WTC11 (cell line): ENCODE measurements around the gene HOXA9. TPM values are rescaled to one million over a fixed set of nuclear protein-coding genes. Genes with fewer than 3 reads are reported as not detected.

Experiments
- ATAC-seq: fragments of 200-7000 bp; cut with Tn5 transposase; 2 replicates; pipeline ENCODE4 v1.10.0; 2021; ENCODE audit warnings: mild to moderate bottlenecking, moderate library complexity
- CTCF ChIA-PET: fragments of 300-600 bp; sonication (Branson Sonifier 250); formaldehyde crosslinking; loops from one replicate; lab custom pipeline; 2021; ENCODE audit warnings: antibody characterized with exemption; lab: Charles Lee
- POLR2A ChIA-PET: fragments of 350-600 bp; sonication (Branson Sonifier 250); formaldehyde crosslinking; loops from one replicate; lab custom pipeline; 2021; ENCODE audit warnings: antibody characterized with exemption; lab: Charles Lee
- DNase-seq: peaks from one replicate; pipeline ENCODE4 v3.0.0; 2021; ENCODE audit warnings: low spot score
- H3K27ac Mint-ChIP-seq: 2 replicates; pipeline ENCODE4 v1.8.0; 2021; ENCODE audit warnings: mixed read lengths
- H3K27me3 Mint-ChIP-seq: 2 replicates; pipeline ENCODE4 v1.8.0; 2021; ENCODE audit warnings: low read depth, mild to moderate bottlenecking, moderate library complexity, mixed read lengths
- H3K36me3 Mint-ChIP-seq: 2 replicates; pipeline ENCODE4 v1.8.0; 2021; ENCODE audit warnings: mixed read lengths
- H3K4me1 Mint-ChIP-seq: 2 replicates; pipeline ENCODE4 v1.8.0; 2022; ENCODE audit warnings: mixed read lengths
- H3K4me3 Mint-ChIP-seq: 2 replicates; pipeline ENCODE4 v1.8.0; 2021; ENCODE audit warnings: mild to moderate bottlenecking, moderate library complexity, mixed read lengths
- H3K9me3 Mint-ChIP-seq: 2 replicates; pipeline ENCODE4 v1.8.0; 2021; ENCODE audit warnings: mixed read lengths
- CREB1 ChIP-seq: sonication (generic); formaldehyde crosslinking; IDR thresholded peaks from 2 replicates; pipeline ENCODE4 v1.8.0; 2023; ENCODE audit warnings: mild to moderate bottlenecking, missing genetic modification reagents
- ELF4 ChIP-seq: sonication (generic); formaldehyde crosslinking; IDR thresholded peaks from 2 replicates; pipeline ENCODE4 v1.8.1; 2022; ENCODE audit warnings: low read depth, mild to moderate bottlenecking, moderate library complexity, missing genetic modification reagents
- FOXP1 ChIP-seq: sonication (generic); formaldehyde crosslinking; IDR thresholded peaks from 2 replicates; pipeline ENCODE4 v1.8.0; 2022; ENCODE audit warnings: missing genetic modification reagents, mild to moderate bottlenecking, moderate library complexity, borderline replicate concordance
- GABPB1 ChIP-seq: sonication (generic); formaldehyde crosslinking; IDR thresholded peaks from 2 replicates; pipeline ENCODE4 v1.8.1; 2023; ENCODE audit warnings: mild to moderate bottlenecking, missing genetic modification reagents
- GRHL2 ChIP-seq: fragments of 250-450 bp; sonication (Bioruptor Pico); IDR thresholded peaks from 2 replicates; pipeline ENCODE4 v1.8.0; 2022; ENCODE audit warnings: mild to moderate bottlenecking, moderate library complexity; ENCODE audit not compliant: insufficient replicate concordance, severe bottlenecking
- HMGA2 ChIP-seq: fragments of 250-450 bp; sonication (Bioruptor Pico); IDR thresholded peaks from 2 replicates; pipeline ENCODE4 v1.4.0; 2021; ENCODE audit warnings: mild to moderate bottlenecking, moderate library complexity
- MAX ChIP-seq: sonication (generic); formaldehyde crosslinking; IDR thresholded peaks from 2 replicates; pipeline ENCODE4 v1.8.0; 2022; ENCODE audit warnings: mild to moderate bottlenecking, missing genetic modification reagents
- MXD4 ChIP-seq: fragments of 250-450 bp; sonication (Bioruptor Pico); IDR thresholded peaks from 2 replicates; pipeline ENCODE4 v1.8.0; 2021; ENCODE audit warnings: mild to moderate bottlenecking, moderate library complexity, borderline replicate concordance
- NFYB ChIP-seq: sonication (generic); formaldehyde crosslinking; conservative IDR thresholded peaks from 2 replicates; pipeline ENCODE4 v1.8.0; 2022; ENCODE audit warnings: low read depth, missing genetic modification reagents
- SP1 ChIP-seq: sonication (generic); formaldehyde crosslinking; conservative IDR thresholded peaks from 2 replicates; pipeline ENCODE4 v1.8.1; 2022; ENCODE audit warnings: missing genetic modification reagents
- USF1 ChIP-seq: sonication (generic); formaldehyde crosslinking; IDR thresholded peaks from 2 replicates; pipeline ENCODE4 v1.8.0; 2022; ENCODE audit warnings: mild to moderate bottlenecking, missing genetic modification reagents
- ZNF219 ChIP-seq: sonication (generic); formaldehyde crosslinking; IDR thresholded peaks from 2 replicates; pipeline ENCODE4 v1.8.0; 2023; ENCODE audit warnings: missing genetic modification reagents, mild to moderate bottlenecking, borderline replicate concordance
- total RNA-seq: library from RNA; stranded (reverse); gene quantifications from 3 replicates; pipeline ENCODE4 v1.2.3, GENCODE V29; 2021
- TF ChIP-seq, protein P1 (sequence below): sonication (generic); formaldehyde crosslinking; IDR thresholded peaks from 2 replicates; pipeline ENCODE4 v1.8.0; 2022; ENCODE audit warnings: mild to moderate bottlenecking, missing genetic modification reagents
- TF ChIP-seq, protein P2 (sequence below): sonication (generic); formaldehyde crosslinking; IDR thresholded peaks from 2 replicates; pipeline ENCODE4 v1.8.1; 2023; ENCODE audit warnings: mild to moderate bottlenecking, missing genetic modification reagents, moderate library complexity
- TF ChIP-seq, protein P3 (sequence below): sonication (generic); formaldehyde crosslinking; IDR thresholded peaks from 2 replicates; pipeline ENCODE4 v1.8.0; 2023; ENCODE audit warnings: missing genetic modification reagents, mild to moderate bottlenecking, borderline replicate concordance
- TF ChIP-seq, protein P4 (sequence below): sonication (generic); formaldehyde crosslinking; IDR thresholded peaks from 2 replicates; pipeline ENCODE4 v1.8.0; 2023; ENCODE audit warnings: mild to moderate bottlenecking, missing genetic modification reagents
- TF ChIP-seq, protein P5 (sequence below): fragments of 200-600 bp; IDR thresholded peaks from 2 replicates; pipeline ENCODE4 v1.8.0; 2022; ENCODE audit warnings: antibody characterized with exemption
- TF ChIP-seq, protein P6 (sequence below): fragments of 250-450 bp; sonication (Bioruptor Pico); IDR thresholded peaks from 2 replicates; pipeline ENCODE4 v1.9.0; 2021; ENCODE audit warnings: mild to moderate bottlenecking
- TF ChIP-seq, protein P7 (sequence below): sonication (generic); formaldehyde crosslinking; IDR thresholded peaks from 2 replicates; pipeline ENCODE4 v1.8.1; 2022; ENCODE audit warnings: mild to moderate bottlenecking, moderate library complexity, missing genetic modification reagents

Gene HOXA9
- total RNA-seq, 1 experiment from 2014 or later, result not detected

- no peaks in the 10 kb centered on the region; the same call in 1 of the 2 replicates for H3K36me3 Mint-ChIP-seq
- CTCF ChIA-PET, result interaction anchor here (0.9 to 2.6 kb wide), 6 partner anchors 12 to 449 kb away, joined by 3 to 7 read pairs (median 4); partner anchors contain the start of gene HOXA5
- H3K27me3 Mint-ChIP-seq, result peaks cover 96% of the 10 kb centered on the region
- POLR2A ChIA-PET, result interaction anchor here (0.8 kb wide), 1 partner anchor 258 kb away, joined by 3 read pairs; no protein-coding TSS in a partner anchor
- peak within 1 kb of the TSS; percentile 57 for H3K4me3 Mint-ChIP-seq
- ATAC-seq, result peak; percentile 86
- H3K9me3 Mint-ChIP-seq, result no peaks in the 10 kb centered on the region
- H3K4me1 Mint-ChIP-seq, result peaks cover 9% of the 10 kb centered on the region; the same call in 1 of the 2 replicates
- DNase-seq, result peak; percentile 86
- H3K27ac Mint-ChIP-seq, result no peak within 1 kb of the TSS
- TF ChIP-seq, protein P1, sequence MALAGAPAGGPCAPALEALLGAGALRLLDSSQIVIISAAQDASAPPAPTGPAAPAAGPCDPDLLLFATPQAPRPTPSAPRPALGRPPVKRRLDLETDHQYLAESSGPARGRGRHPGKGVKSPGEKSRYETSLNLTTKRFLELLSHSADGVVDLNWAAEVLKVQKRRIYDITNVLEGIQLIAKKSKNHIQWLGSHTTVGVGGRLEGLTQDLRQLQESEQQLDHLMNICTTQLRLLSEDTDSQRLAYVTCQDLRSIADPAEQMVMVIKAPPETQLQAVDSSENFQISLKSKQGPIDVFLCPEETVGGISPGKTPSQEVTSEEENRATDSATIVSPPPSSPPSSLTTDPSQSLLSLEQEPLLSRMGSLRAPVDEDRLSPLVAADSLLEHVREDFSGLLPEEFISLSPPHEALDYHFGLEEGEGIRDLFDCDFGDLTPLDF, result no peak
- TF ChIP-seq, protein P2, sequence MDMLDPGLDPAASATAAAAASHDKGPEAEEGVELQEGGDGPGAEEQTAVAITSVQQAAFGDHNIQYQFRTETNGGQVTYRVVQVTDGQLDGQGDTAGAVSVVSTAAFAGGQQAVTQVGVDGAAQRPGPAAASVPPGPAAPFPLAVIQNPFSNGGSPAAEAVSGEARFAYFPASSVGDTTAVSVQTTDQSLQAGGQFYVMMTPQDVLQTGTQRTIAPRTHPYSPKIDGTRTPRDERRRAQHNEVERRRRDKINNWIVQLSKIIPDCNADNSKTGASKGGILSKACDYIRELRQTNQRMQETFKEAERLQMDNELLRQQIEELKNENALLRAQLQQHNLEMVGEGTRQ (CRISPR knock-in tag), result peak; percentile 96
- TF ChIP-seq HMGA2 (CRISPR knock-in tag) (no peak), USF1 (peak; percentile 98), MXD4 (CRISPR knock-in tag) (no peak), ELF4 (CRISPR knock-in tag) (no peak), FOXP1 (CRISPR knock-in tag) (no peak), ZNF219 (no peak), GRHL2 (CRISPR knock-in tag) (no peak), SP1 (peak; percentile 69), NFYB (CRISPR knock-in tag) (peak; percentile 92), MAX (CRISPR knock-in tag) (no peak; the same call in 1 of the 2 replicates), GABPB1 (CRISPR knock-in tag) (peak; percentile 37), CREB1 (CRISPR knock-in tag) (no peak)
- TF ChIP-seq, protein P3, sequence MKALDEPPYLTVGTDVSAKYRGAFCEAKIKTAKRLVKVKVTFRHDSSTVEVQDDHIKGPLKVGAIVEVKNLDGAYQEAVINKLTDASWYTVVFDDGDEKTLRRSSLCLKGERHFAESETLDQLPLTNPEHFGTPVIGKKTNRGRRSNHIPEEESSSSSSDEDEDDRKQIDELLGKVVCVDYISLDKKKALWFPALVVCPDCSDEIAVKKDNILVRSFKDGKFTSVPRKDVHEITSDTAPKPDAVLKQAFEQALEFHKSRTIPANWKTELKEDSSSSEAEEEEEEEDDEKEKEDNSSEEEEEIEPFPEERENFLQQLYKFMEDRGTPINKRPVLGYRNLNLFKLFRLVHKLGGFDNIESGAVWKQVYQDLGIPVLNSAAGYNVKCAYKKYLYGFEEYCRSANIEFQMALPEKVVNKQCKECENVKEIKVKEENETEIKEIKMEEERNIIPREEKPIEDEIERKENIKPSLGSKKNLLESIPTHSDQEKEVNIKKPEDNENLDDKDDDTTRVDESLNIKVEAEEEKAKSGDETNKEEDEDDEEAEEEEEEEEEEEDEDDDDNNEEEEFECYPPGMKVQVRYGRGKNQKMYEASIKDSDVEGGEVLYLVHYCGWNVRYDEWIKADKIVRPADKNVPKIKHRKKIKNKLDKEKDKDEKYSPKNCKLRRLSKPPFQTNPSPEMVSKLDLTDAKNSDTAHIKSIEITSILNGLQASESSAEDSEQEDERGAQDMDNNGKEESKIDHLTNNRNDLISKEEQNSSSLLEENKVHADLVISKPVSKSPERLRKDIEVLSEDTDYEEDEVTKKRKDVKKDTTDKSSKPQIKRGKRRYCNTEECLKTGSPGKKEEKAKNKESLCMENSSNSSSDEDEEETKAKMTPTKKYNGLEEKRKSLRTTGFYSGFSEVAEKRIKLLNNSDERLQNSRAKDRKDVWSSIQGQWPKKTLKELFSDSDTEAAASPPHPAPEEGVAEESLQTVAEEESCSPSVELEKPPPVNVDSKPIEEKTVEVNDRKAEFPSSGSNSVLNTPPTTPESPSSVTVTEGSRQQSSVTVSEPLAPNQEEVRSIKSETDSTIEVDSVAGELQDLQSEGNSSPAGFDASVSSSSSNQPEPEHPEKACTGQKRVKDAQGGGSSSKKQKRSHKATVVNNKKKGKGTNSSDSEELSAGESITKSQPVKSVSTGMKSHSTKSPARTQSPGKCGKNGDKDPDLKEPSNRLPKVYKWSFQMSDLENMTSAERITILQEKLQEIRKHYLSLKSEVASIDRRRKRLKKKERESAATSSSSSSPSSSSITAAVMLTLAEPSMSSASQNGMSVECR (CRISPR knock-in tag), result peak; percentile 50; the same call in 1 of the 2 replicates
- TF ChIP-seq, protein P4, sequence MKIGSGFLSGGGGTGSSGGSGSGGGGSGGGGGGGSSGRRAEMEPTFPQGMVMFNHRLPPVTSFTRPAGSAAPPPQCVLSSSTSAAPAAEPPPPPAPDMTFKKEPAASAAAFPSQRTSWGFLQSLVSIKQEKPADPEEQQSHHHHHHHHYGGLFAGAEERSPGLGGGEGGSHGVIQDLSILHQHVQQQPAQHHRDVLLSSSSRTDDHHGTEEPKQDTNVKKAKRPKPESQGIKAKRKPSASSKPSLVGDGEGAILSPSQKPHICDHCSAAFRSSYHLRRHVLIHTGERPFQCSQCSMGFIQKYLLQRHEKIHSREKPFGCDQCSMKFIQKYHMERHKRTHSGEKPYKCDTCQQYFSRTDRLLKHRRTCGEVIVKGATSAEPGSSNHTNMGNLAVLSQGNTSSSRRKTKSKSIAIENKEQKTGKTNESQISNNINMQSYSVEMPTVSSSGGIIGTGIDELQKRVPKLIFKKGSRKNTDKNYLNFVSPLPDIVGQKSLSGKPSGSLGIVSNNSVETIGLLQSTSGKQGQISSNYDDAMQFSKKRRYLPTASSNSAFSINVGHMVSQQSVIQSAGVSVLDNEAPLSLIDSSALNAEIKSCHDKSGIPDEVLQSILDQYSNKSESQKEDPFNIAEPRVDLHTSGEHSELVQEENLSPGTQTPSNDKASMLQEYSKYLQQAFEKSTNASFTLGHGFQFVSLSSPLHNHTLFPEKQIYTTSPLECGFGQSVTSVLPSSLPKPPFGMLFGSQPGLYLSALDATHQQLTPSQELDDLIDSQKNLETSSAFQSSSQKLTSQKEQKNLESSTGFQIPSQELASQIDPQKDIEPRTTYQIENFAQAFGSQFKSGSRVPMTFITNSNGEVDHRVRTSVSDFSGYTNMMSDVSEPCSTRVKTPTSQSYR (CRISPR knock-in tag), result peak; percentile 72; the same call in 1 of the 2 replicates
- TF ChIP-seq, protein P5, sequence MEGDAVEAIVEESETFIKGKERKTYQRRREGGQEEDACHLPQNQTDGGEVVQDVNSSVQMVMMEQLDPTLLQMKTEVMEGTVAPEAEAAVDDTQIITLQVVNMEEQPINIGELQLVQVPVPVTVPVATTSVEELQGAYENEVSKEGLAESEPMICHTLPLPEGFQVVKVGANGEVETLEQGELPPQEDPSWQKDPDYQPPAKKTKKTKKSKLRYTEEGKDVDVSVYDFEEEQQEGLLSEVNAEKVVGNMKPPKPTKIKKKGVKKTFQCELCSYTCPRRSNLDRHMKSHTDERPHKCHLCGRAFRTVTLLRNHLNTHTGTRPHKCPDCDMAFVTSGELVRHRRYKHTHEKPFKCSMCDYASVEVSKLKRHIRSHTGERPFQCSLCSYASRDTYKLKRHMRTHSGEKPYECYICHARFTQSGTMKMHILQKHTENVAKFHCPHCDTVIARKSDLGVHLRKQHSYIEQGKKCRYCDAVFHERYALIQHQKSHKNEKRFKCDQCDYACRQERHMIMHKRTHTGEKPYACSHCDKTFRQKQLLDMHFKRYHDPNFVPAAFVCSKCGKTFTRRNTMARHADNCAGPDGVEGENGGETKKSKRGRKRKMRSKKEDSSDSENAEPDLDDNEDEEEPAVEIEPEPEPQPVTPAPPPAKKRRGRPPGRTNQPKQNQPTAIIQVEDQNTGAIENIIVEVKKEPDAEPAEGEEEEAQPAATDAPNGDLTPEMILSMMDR, result no peak
- TF ChIP-seq, protein P6, sequence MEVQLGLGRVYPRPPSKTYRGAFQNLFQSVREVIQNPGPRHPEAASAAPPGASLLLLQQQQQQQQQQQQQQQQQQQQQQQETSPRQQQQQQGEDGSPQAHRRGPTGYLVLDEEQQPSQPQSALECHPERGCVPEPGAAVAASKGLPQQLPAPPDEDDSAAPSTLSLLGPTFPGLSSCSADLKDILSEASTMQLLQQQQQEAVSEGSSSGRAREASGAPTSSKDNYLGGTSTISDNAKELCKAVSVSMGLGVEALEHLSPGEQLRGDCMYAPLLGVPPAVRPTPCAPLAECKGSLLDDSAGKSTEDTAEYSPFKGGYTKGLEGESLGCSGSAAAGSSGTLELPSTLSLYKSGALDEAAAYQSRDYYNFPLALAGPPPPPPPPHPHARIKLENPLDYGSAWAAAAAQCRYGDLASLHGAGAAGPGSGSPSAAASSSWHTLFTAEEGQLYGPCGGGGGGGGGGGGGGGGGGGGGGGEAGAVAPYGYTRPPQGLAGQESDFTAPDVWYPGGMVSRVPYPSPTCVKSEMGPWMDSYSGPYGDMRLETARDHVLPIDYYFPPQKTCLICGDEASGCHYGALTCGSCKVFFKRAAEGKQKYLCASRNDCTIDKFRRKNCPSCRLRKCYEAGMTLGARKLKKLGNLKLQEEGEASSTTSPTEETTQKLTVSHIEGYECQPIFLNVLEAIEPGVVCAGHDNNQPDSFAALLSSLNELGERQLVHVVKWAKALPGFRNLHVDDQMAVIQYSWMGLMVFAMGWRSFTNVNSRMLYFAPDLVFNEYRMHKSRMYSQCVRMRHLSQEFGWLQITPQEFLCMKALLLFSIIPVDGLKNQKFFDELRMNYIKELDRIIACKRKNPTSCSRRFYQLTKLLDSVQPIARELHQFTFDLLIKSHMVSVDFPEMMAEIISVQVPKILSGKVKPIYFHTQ (CRISPR knock-in tag), result no peak
- TF ChIP-seq, protein P7, sequence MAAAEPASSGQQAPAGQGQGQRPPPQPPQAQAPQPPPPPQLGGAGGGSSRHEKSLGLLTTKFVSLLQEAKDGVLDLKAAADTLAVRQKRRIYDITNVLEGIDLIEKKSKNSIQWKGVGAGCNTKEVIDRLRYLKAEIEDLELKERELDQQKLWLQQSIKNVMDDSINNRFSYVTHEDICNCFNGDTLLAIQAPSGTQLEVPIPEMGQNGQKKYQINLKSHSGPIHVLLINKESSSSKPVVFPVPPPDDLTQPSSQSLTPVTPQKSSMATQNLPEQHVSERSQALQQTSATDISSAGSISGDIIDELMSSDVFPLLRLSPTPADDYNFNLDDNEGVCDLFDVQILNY, result peak; percentile 36; the same call in 1 of the 2 replicates
Measured at GRCh38 chr7:27130540-27131389, 34.6 kb downstream of the HOXA9 start, which contains the start of gene HOXA4. HOXA4 (minus strand) TSS chr7:27130757; CDS start chr7:27130733, 24 bp downstream.
